ENCODE measurements around the gene ELMO2.

- TF ChIP-seq POLR2A (IDR thresholded peaks at IDR 0.05; ENCODE audit: low read depth, low read length) = no peak
- no peak for TF ChIP-seq POLR2AphosphoS5 (IDR thresholded peaks at IDR 0.05; ENCODE audit: low read depth, low read length)
- no peak for TF ChIP-seq POU2F2 (IDR thresholded peaks at IDR 0.05; ENCODE audit: low read depth, low read length)
These were observed 30.6 kb downstream of the ELMO2 start for GRCh38 chr20:46375771-46376170.
